Natural killer cell (primary cell): ENCODE measurements around the gene TCFL5. TPM values are rescaled to one million over a fixed set of nuclear protein-coding genes. Genes with fewer than 3 reads are reported as not detected.

ENCODE experiments used
- ATAC-seq, 3 donors: fragments of 150-1000 bp in 2 of 3; fragments of 200-7000 bp in 1 of 3; cut with Tn5 transposase; 1 replicate in 1 of 3; 2 replicates in 2 of 3; pipeline ENCODE4 v1.10.0; 2021; ENCODE audit warnings: mild to moderate bottlenecking in 2 of 3, moderate library complexity in 2 of 3
- DNase-seq, 2 donors: peaks; one replicate each; pipeline versions ENCODE4 v3.0.0 to v3.0.0-alpha.2; 2013 to 2021; ENCODE audit warnings: mixed read lengths in 1 of 2
- H3K27ac ChIP-seq: one replicate; pipeline ENCODE4 v1.5.1; 2013; ENCODE audit warnings: mild to moderate bottlenecking, low read length
- H3K27me3 ChIP-seq: one replicate; pipeline ENCODE4 v1.6.1; 2013; ENCODE audit warnings: low read length; ENCODE audit not compliant: control insufficient read depth, insufficient read depth
- H3K36me3 ChIP-seq: one replicate; pipeline ENCODE4 v1.6.1; 2013; ENCODE audit warnings: low read length; ENCODE audit not compliant: control insufficient read depth, insufficient read depth
- H3K4me1 ChIP-seq: one replicate; pipeline ENCODE4 v1.6.1; 2013; ENCODE audit warnings: low read length; ENCODE audit not compliant: control insufficient read depth, insufficient read depth
- H3K4me3 ChIP-seq: one replicate; pipeline ENCODE4 v1.5.1; 2013; ENCODE audit warnings: low read length
- H3K9me3 ChIP-seq: one replicate; pipeline ENCODE4 v1.6.1; 2013; ENCODE audit warnings: low read length; ENCODE audit not compliant: control insufficient read depth, insufficient read depth
- H3K27ac Mint-ChIP-seq, 2 donors: one replicate each; pipeline ENCODE4 v1.8.0; 2022; ENCODE audit warnings: mild to moderate bottlenecking in 2 of 2, mixed read lengths in 2 of 2, moderate library complexity in 1 of 2
- H3K27me3 Mint-ChIP-seq, 2 donors: one replicate each; pipeline ENCODE4 v1.8.0; 2022; ENCODE audit warnings: low read depth in 2 of 2, mixed read lengths in 2 of 2
- H3K36me3 Mint-ChIP-seq: one replicate; pipeline ENCODE4 v1.8.0; 2022; ENCODE audit warnings: mixed read lengths
- H3K4me1 Mint-ChIP-seq, 2 donors: one replicate each; pipeline ENCODE4 v1.8.0; 2022; ENCODE audit warnings: mixed read lengths in 2 of 2
- H3K4me3 Mint-ChIP-seq: one replicate; pipeline ENCODE4 v1.8.0; 2022; ENCODE audit warnings: mild to moderate bottlenecking, moderate library complexity, mixed read lengths
- H3K9me3 Mint-ChIP-seq, 2 donors: one replicate each; pipeline ENCODE4 v1.8.0; 2022; ENCODE audit warnings: mixed read lengths in 2 of 2
- CTCF ChIP-seq: fragments of 200-600 bp; IDR thresholded peaks from one replicate; pipeline ENCODE4 v1.8.0; 2022; ENCODE audit warnings: antibody characterized with exemption
- WGBS: methylation state at CpG from one replicate; pipeline ENCODE4 v1.1.7; 2013; ENCODE audit warnings: missing lambda C conversion rate; ENCODE audit not compliant: insufficient coverage; 5-methylcytosine and 5-hydroxymethylcytosine counted together
- intact Hi-C: fragments of 100-400 bp; cut with micrococcal nuclease; formaldehyde crosslinking; loops from one replicate; pipeline ENCODE4 v1.14.2; 2022
- total RNA-seq, 4 donors: library from RNA; stranded (reverse); fragments of 120-200 nt in 1 of 4; gene quantifications; one replicate each; pipeline versions ENCODE4 v1.2.3 to v1.2.4, GENCODE V29; 2013 to 2022

The TCFL5 gene
- total RNA-seq, 3 donors from 2014 or later (not counting 1 experiment from before 2014, with no cell fraction given): 5.1 to 8.0 (median 6.4) TPM

GRCh38 chr20:62807444-62808210 is 54.0 kb downstream of the TCFL5 start:
- no peaks in the 10 kb centered on the region for H3K36me3 Mint-ChIP-seq
- no peaks in the 10 kb centered on the region for H3K9me3 Mint-ChIP-seq
- peaks cover 5 to 23% of the 10 kb centered on the region in 2 donors for H3K4me1 Mint-ChIP-seq
- Histone ChIP-seq H3K4me1 (peaks cover 47% of the 10 kb centered on the region), H3K9me3 (no peaks in the 10 kb centered on the region), H3K27ac (no peak overlapping the region), H3K36me3 (peaks cover 49% of the 10 kb centered on the region), H3K27me3 (no peaks in the 10 kb centered on the region), H3K4me3 (no peak overlapping the region)
- ATAC-seq: no peak
- H3K4me3 Mint-ChIP-seq: peak overlapping the region; percentile 52
- peak overlapping the region; percentile 45 to 65 for H3K27ac Mint-ChIP-seq
- intact Hi-C loops: loop anchor here (1.0 to 10.0 kb wide), 3 partner anchors 127 to 307 kb away; partner anchors contain the start of gene GID8
- DNase-seq: peak in 1 of 2 donors; percentile 29
- TF ChIP-seq CTCF: no peak
- H3K27me3 Mint-ChIP-seq: no peaks in the 10 kb centered on the region
- 90% methylated on average over 23 of the region's 23 CpGs for WGBS

GRCh38 chr20:62806383-62807050 is 55.1 kb downstream of the TCFL5 start:
- WGBS: 78% methylated on average over 11 of the region's 11 CpGs
- ATAC-seq: no peak

GRCh38 chr20:62805711-62806382 is 55.8 kb downstream of the TCFL5 start:
- Histone ChIP-seq H3K9me3 (no peaks in the 10 kb centered on the region), H3K36me3 (peaks cover 39% of the 10 kb centered on the region), H3K4me3 (peak overlapping the region; percentile 67), H3K27me3 (no peaks in the 10 kb centered on the region), H3K27ac (peak overlapping the region; percentile 51), H3K4me1 (peaks cover 47% of the 10 kb centered on the region)
- Mint-ChIP-seq H3K27ac (peak overlapping the region; percentile 29 to 78), H3K4me1 (peaks cover 5 to 23% of the 10 kb centered on the region in 2 donors), H3K36me3 (no peaks in the 10 kb centered on the region), H3K9me3 (no peaks in the 10 kb centered on the region), H3K4me3 (peak overlapping the region; percentile 73), H3K27me3 (no peaks in the 10 kb centered on the region)
- intact Hi-C loops: loop anchor here (10.0 kb wide), 1 partner anchor 129 kb away; the partner anchor contains the start of gene GID8
- no peak for TF ChIP-seq CTCF
- WGBS: 43% methylated on average over 25 of the region's 25 CpGs
- ATAC-seq: no peak
- no peak for DNase-seq

More at GRCh38 chr20:62806383-62807050, 55.1 kb downstream of the TCFL5 start:
- Histone ChIP-seq H3K27me3 (no peaks in the 10 kb centered on the region), H3K27ac (no peak overlapping the region), H3K4me1 (peaks cover 47% of the 10 kb centered on the region), H3K4me3 (no peak overlapping the region), H3K9me3 (no peaks in the 10 kb centered on the region), H3K36me3 (peaks cover 39% of the 10 kb centered on the region)
- Mint-ChIP-seq H3K4me1 (peaks cover 5 to 23% of the 10 kb centered on the region in 2 donors), H3K27ac (peak overlapping the region; percentile 29 to 78), H3K36me3 (no peaks in the 10 kb centered on the region), H3K9me3 (no peaks in the 10 kb centered on the region), H3K27me3 (no peaks in the 10 kb centered on the region), H3K4me3 (peak overlapping the region; percentile 52)
- intact Hi-C loops: loop anchor here (10.0 kb wide), 1 partner anchor 128 kb away; the partner anchor contains the start of gene GID8
- no peak for DNase-seq
- no peak for TF ChIP-seq CTCF
